Inflammatory macrophage (primary cell): Measurements from ENCODE around the gene TMEM143.
"Not testable (repeated sequence)": the region's sequence is repeated elsewhere in the genome, so short reads cannot be mapped to it uniquely, and the experiment has no call there.

ENCODE experiments used
- DNase-seq, 2 donors: peaks; one replicate each; pipeline ENCODE4 v3.0.0-alpha.2; 2020 to 2022

Gene TMEM143

DNA sequence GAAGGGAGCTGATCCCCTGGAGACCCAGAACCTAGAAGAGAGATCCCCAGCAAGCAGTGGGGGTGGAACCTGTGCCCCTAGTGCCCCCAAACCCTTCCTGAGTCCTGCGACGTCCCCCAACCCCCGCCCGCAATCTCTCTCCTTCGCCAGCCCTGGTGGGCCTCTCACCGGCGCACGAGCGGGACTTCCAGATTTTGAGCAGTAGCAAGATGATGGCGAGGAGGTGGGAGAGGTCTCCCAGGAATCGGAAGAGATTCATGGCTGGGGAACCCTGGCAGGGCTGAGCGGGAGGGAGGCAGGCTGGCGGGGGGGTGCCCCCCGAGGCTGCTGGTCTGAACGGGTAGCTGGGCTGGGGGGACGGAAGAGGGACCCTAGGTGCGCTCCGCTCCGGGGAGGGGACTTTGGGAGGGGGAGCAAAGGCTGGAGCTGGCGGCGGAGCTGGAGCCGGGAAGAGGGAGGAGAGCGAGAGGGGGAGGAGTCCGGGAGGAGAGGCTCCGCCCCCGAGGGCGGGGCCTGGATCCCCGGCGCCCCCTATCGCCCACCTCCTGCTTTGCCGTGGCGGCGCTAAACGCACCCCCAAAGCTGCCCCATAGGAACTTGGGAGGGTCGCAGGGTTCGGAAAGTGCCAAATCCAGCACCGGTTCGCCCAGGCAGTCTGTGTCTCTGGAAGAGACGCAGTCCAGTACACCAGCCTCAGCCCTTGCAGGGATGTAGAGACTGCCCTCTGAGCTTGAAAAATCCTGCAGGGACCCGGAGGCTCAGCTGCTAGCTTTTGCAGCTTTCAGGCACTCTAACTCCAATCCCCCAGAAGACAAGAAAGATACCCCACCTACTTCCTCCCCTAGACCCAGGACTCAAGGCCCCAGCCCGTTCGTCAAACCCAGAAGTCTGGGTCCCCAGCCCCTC is 27.6 kb upstream of the TMEM143 start, which contains the start of gene KDELR1:
KDELR1 (minus strand) TSS at position 452 of the 906 bp plus-strand sequence; CDS start at position 259, 193 bp downstream.
- peak; percentile 77 to 78 for DNase-seq

DNA sequence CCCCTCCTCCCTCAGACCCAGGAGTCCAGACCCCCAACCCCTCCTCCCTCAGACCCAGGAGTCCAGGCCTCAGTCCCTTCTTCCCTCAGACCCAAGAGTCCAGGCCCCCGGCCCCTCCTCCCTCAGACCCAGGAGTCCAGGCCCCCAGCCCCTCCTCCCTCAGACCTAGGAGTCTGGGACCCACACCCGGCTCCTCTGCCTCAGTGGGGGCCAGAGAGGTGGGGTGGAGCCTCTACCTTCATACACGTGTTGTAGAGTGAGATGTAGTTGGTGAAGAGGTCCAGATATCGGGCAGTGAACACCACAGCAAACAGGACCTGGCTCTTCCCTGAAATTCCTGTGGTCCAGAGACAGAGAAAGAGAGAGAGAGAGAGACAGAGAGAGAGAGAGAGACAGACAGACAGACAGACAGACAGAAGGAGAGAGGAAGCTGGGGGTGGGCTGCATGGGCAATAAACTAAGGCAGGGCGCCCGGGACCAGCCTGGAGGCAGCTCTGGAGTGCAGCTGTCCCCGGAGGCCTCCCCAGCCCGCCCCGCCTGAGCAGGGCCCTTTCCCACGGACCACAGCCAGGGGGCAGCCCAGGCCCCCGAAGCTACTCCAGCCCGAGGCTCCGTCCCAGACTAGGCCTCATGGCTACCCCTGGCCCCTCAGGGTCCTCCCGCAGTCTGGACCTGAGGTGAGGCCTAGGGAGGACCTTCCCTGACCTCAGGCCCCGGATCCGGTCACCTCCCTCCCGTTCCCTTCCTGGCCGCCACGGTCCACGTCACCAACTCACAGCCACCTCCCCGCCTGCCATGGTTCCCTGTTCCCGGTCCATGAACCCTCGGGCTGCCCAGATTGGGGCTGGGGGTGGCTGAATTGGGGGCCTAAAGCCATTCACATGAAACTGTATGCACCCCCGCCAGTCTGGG is 26.7 kb upstream of the TMEM143 start:
- peak; percentile 59 to 64 for DNase-seq

DNA sequence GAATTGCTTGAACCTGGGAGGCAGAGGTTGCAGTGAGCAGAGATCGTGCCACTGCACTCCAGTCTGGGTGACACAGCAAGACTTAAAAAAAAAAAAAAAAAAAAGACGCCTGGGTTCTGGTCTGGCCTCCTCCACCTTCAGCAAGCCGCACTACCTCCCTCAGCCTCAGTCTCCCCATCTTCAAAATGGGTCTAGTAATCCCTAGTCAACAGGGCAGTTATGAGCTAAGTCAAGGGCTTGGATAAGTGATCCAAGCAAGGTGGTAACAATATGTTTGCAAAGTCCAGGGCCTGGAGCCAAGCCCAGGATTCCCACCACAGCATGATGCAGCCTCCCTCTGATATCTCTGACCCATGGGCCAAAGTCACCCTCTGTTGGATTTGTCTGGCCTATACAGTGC is 23.2 kb upstream of the TMEM143 start:
- DNase-seq: no peak

DNA sequence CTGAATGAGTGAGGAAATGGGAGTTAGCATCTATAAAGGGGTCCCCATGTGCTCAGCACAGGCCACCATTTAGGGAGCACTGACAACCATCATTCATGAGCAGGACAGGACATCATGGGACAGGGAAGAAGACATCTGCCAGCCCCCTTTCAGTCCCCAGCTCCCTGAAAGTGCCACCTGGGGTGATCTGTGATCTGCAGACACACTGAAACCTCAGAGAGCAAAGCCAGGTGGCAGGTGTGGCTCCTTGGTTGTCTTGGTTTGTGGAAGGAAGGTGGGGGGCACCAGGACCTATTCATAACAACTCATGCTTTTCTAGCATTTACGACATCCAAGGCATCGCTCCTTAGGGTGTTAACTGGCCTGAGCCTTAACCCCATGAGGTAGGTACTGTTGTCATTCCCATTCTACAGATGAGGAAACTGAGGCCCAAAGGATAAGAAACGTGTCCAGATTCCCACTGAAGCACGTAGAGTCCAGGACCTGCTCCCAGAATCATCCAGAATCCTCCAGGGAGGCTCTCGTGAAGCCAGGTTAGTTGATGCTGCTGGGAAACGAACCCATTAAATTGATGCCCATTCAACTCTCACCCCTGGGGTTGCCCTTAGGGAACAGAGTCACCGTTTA is 21.8 kb upstream of the TMEM143 start:
- no peak for DNase-seq

DNA sequence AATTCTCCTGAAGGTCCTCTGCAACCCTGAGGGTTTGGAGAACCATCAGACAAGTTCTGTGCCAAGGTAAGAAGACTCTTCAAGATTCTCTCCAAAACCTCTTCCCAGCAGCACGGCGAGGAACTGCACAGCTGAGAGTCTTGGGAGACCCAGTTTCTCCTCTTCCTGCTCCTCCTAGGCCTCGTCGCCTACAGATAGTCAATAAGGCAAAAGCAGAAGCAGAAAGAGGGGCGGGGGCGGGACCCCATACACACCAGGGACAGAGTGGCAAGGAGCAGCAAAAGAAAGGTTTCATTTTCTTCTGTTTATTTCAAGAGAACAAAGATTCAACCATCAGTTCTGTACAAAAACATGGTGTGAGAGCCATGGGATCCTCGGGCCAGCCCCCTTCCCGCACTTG is 18.5 kb upstream of the TMEM143 start:
- DNase-seq: peak; percentile 24 to 48

DNA sequence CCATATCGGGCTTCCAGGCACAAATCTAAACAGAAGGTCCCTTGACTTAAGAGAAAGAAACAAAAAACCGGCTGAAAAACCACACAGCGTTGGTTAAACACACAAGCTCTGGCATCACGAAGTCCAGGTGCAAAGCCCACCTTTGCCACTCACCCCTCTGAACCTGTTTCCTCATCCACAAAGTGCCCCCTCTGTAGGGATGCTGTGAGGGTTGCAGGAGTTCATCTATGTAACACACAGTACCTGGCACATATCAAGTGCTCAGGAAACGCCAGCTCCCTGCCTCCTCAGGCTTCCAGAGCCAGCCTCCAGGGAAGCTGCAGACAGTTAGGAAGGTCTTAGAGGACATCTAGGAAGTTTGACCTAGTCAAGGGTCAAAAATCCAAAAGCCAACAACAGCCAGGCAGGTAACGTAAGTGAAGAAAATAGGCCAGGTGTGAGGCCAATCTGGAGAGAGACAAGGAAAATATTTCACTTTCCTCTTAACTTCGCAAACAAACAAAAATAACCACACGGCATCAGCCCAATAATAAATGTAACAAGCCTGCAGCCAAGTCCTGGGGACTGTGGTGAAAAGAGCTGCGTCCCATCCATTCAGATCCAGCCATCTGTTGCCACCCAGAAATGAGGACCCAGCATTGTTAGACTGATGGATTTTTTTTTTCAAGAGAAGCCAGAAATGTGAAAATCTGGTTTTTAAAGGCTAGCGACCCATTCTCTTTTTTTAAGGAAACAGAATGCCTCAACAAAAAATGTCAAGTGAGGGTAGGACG is 17.6 kb upstream of the TMEM143 start:
- DNase-seq: no peak

DNA sequence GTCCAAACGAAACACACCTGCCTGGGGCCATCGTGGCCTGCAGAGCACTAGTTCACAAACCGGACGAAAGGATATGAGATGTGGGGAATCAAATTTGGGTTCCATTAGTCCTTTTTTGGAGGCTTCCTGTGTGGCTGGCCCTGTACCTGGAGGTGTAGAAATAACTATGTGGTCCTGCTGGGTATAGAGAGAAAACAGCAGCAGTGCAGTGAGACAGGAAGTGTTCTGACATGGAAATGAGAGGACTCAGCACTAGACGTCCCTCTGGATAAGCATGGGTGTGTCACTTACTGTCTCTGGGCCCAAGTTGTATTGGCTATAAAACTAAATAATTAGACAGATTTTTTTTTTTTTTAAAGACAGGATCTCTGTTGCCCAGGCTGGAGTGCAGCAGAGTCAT is 15.3 kb upstream of the TMEM143 start:
- DNase-seq: no peak

DNA sequence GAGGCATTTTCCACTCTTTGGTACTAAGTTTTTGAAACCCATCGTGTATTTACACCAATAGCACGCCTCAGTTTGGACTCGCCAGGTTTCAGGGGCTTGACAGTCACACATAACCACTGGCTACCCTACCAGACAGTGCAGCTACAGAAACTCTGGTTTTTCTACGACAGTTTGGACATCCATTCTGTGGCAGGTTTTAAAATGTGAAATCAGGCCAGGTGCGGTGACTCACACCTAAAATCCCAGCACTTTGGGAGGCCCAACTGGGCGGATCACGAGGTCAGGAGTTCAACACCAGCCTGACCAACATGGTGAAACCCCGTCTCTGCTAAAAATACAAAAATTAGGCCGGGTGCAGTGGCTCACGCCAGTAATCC is 14.4 kb upstream of the TMEM143 start:
- DNase-seq: no peak

DNA sequence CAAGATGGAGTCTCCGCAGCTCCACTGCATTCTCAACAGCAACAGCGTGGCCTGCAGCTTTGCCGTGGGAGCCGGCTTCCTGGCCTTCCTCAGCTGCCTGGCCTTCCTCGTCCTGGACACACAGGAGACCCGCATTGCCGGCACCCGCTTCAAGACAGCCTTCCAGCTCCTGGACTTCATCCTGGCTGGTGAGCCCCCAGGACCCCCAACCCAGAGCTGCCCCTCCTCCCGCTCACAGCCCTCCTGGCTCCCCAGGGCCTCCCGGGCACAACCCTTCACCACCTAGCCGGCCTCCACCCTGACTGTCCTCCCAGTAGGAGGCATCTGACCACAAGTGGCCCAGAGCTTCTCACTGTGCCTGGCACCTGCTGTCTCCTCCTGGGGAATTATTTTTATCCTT is 9.8 kb upstream of the TMEM143 start:
- no peak for DNase-seq

DNA sequence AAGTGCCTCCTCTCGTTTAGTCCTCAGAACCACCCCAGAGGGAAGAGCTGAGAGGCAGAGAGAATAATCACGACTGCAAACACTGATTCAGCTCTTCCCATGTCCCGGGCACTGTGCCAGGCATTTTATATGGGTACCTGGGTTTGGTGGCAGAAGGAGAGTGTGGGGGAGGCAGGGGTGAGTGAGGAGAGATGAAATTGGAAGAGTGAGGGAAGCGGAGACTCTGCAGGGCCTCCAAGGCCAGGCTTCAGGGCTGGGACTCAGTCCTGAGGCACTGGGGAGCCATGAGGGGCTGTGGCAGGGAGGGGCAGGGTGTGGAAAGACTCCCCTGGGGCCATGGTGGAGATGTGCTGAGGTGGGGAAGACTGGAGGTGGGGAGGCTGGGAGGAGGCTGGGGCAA is 9.2 kb upstream of the TMEM143 start:
- DNase-seq: no peak

DNA sequence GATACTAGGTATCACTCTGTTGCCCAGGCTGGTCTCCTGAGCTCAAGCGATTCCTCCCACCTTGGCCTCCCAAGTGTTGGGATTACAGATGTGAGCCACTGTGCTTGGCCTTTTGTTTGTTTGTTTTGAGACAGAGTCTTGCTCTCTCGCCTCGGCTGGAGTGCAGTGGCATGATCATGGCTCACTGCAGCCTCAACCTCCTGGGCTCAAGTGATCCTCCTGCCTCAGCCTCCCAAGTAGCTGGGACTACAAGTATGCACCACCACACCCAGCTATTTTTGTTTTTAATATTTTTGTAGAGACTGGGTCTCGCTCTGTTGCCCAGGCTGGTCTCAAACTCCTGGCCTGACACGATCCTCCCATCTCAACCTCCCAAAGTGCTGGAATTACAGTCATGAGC is 8.0 kb upstream of the TMEM143 start:
- not testable (repeated sequence) for DNase-seq

DNA sequence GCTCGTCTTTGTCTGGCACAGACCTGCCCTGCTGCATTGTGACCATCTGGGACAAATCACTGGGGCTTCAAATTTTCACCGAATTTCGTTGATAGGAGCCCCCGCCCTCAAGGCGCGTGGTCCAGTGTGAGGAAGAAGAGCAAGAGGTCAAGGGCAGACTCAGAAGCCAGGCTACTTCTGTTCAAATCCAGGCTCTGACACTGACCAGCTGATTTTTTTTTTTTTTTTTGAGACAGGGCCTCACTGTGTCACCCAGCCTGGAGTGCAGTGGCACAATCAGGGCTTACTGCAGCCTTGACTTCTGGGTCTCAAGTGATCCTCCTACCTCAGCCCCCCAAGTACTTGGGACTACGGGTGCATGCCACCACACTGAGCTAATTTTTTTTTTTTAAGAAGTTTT is 7.6 kb upstream of the TMEM143 start:
- no peak for DNase-seq

DNA sequence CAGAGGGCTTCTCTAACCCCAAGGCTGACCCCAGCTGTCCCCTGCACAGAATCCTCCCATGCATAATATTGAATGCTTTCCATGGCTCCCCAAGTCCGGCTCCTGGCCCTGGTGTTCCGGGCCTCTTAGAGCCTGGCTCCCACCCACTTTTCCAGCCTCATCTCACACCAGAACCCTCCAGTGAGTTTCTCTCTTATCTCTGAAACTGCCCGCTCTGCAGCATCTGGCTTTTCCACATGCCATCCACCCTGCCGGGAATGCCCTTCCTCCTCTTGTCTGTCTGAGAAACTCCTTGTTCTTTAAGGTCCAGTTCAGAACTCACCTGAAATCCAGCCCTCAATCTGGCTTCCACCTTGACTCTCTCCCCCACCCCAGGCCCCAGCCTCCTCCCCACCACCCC is 7.2 kb upstream of the TMEM143 start:
- no peak for DNase-seq

DNA sequence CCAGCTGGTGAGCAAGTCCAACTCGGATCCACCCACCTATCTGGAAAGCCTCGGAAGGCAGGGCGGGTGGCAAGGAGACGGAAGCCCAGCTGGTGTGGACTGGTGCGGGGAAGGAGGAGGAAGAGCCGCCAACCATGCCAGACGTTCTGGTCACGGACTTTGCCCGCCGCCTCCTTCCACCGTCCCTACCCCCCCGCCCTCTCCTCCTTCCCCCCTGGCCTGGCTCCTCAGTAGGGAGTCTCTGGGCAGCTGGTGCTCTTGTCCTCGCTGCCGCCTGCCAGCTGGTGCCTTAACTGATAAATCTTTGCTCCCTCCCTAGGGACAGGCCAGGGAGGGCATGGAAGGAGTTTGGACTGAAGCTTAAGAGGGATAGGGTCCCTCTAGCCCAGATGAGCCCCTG is 5.2 kb upstream of the TMEM143 start:
- no peak for DNase-seq

DNA sequence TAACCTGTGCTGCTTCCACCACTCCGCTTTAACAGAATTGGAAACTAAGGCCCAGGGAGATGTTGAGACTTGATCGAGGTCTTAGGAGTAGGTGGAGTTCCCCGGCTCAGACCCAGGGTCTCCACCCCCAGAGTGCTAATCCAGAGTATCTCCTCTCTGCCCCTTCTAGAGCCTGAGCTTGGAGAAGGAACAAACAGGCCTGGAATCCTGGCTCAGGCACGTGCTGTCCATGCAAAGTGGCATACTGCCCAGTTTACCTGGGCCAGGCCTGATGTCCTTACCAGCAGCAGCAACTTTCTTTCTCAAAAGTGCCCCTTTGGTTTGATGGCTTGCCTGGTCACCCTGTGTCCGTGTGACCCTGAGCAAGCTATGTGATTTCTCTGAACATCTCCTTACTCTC is 4.1 kb upstream of the TMEM143 start:
- peak in 1 of 2 donors; percentile 25 for DNase-seq

DNA sequence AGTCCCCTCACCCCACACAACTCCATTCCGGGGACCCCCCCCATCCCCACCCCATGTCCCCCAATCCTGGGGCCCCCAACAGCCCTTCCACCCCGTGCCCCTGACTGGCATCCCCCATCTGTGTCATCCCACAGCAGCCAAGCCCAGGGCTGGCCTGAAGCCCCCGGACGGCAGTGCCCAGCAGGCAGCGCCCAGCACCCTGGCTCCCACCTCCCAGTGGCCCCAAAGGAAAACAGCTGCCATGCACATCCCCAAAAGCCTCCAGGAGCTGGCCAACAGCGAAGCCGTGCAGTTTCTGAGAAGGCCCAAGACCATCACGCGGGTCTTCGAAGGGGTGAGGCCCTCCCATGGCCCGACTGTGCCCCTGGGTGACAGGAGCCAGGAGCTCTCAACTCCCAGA is 1.9 kb upstream of the TMEM143 start:
- DNase-seq: no peak

DNA sequence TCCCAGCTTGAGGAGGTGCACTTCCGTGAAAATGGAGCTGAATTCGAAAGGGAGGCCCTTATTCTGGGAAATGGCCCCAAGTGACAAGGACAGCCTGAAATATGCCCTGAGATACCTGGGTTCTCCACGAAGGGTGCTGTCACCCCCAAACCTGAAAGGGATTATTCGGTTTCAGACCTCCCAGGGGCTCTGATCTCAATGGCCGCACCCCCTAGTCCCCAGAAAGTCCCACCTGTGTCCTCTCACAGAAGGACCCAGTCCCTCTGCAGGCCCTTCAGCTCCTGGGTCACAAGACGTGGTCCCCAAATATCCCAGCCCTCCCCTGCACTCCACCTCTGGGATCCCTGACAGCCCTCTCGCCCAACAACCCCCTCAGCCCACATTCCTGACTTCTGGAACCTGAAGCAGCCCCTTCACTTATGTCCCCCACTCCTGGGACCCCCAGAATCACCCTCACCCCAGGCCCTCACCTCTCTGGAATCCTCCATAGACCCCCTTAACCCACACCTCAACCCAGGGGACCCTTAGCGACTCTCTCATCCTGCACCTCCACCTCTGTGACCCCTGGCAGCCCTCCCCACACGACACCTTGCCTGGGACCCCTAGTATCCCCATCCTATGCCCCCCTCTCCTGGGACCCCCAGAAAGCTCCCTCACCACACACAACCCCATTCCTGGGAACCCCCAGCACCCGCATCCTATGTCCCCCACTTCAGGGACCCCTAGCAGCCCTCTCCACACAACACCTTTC is 1.0 kb upstream of the TMEM143 start:
- no peak for DNase-seq

DNA sequence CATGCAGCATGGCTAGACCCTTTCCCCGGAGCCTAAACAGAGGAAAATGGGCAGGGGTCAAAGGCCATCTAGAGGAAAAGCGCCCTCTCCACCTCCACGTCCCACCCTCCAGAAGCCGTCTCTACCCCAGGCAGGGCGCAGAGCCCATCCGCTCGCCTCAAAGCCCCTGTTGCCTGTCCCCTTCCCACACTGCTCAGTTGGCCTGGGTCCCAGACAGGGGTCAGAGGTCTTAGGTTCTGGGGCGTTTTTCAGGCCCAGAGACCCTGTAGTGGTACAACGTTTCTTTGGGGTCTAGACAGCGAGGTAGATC is 285 bp downstream of the TMEM143 start:
- no peak for DNase-seq

DNA sequence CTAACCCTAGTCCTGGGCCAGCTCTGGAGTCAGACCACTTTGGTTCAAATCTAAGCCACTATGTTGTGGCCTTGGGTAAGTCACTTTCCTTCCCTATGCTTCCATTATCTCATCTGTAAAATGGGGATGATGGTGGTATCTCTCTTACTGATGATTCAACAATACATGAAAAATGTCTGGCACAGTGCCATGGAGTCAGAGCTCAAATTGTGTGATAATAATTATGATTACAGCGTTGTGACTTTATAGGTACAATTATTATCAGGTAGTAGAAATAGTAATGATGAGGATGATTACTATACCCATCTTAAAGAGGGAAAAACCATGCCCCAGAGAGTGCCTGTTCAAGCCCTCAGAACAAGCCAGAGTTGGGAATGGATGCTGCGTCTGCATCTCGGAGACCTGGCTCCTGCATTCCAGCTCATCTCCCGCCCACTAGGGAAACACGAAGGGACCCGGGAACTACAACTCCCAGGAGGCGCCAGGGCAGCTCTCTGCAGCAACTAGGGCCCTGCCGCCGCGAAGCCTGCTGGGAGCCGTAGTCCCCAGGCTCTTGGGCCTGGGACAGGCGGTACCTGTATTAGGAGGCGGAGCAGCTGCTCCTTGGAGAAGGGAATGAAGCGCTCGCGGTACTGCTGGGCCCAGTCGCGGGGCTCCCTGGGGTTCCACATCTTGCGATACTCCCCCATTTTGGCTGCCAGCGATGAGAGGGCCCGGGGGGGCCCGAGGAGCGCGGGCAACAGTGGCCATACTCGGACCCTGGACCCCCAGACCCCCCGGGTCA is 832 bp downstream of the TMEM143 start:
- peak; percentile 89 to 94 for DNase-seq

DNA sequence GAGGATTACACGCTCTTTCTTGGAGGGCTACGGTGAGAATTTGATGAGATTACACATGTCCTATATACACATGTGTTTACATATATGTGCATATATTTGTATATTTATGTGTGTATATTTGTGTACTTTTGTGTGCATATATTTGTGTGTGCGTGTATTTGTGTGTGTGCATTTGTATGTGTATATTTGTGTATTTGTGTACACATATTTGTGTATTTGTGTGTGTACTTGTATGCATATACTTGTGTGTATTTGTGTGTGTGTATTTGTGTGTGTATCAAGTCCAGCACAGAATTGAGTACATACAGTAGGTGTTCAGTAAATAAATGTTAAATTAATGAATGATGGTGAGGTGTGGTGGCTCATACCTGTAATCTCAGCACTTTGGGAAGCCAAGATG is 1.8 kb downstream of the TMEM143 start:
- no peak for DNase-seq

DNA sequence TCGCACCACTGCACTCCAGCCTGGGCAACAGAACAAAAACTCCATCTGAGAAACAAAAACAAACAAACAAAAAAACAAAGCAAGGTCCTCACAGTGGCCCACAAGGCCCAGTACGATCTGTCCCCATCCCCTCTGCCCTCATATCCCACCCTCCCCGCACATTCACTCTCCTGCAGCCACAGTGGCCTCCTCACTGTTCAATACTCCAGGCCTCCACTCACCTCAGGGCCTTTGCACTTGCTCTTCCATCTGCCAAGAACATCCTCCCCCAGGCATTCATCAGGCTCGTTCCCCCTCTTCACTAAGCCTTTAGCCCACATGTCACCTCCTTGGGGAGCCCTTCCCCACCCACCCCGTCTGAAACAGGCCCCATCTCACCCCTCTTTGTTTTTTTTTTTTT is 4.6 kb downstream of the TMEM143 start:
- DNase-seq: no peak
